Caco-2 (cell line): Measurements from ENCODE around the gene C1S. TPM values are rescaled to one million over a fixed set of nuclear protein-coding genes. Genes with fewer than 3 reads are reported as not detected.

Experiments used
- BruUV-seq: library from RNA; stranded (reverse); fragments of 400-500 nt; replicated peaks from 2 replicates; lab custom pipeline; 2021; lab: Mats Ljungman, UMichigan
- CTCF ChIA-PET: fragments of 300-600 bp; sonication (Branson Sonifier 250); formaldehyde crosslinking; loops from one replicate; lab custom pipeline; 2022; ENCODE audit warnings: antibody characterized with exemption; lab: Charles Lee
- POLR2A ChIA-PET: fragments of 300-600 bp; sonication (Branson Sonifier 250); formaldehyde crosslinking; loops from one replicate; lab custom pipeline; 2022; ENCODE audit warnings: antibody characterized with exemption; lab: Charles Lee
- DNase-seq, 2 experiments: peaks; one replicate each; pipeline versions ENCODE4 v3.0.0 to v3.0.0-alpha.2; 2020 to 2022
- H3K27me3 ChIP-seq: replicated peaks from 2 replicates; pipeline ENCODE4 v1.6.0; 2011; ENCODE audit warnings: low read length; ENCODE audit not compliant: control insufficient read depth, insufficient read depth
- H3K36me3 ChIP-seq: 2 replicates; pipeline ENCODE4 v1.5.1; 2011; ENCODE audit warnings: low read length; ENCODE audit not compliant: control insufficient read depth, insufficient read depth
- H3K4me1 ChIP-seq: fragments of 250-450 bp; sonication (Bioruptor Pico); 2 replicates; pipeline ENCODE4 v1.5.1; 2020; ENCODE audit warnings: mild to moderate bottlenecking
- H3K4me3 ChIP-seq: 2 replicates; pipeline ENCODE4 v1.5.1; 2011; ENCODE audit warnings: low read depth, mild to moderate bottlenecking, control low read depth, low read length
- H3K9me3 ChIP-seq: fragments of 250-450 bp; sonication (Bioruptor Pico); 2 replicates; pipeline ENCODE4 v1.5.1; 2020; ENCODE audit warnings: mild to moderate bottlenecking, moderate library complexity
- H3K27ac Mint-ChIP-seq: one replicate; pipeline ENCODE4 v1.8.0; 2022; ENCODE audit warnings: mixed read lengths; ENCODE audit not compliant: unreplicated experiment
- H3K27me3 Mint-ChIP-seq: one replicate; pipeline ENCODE4 v1.8.0; 2022; ENCODE audit warnings: mixed read lengths; ENCODE audit not compliant: insufficient read depth, unreplicated experiment
- H3K36me3 Mint-ChIP-seq: one replicate; pipeline ENCODE4 v1.8.0; 2022; ENCODE audit warnings: mild to moderate bottlenecking, mixed read lengths; ENCODE audit not compliant: insufficient read depth, unreplicated experiment
- H3K4me1 Mint-ChIP-seq: one replicate; pipeline ENCODE4 v1.8.0; 2022; ENCODE audit warnings: low read depth, mixed read lengths; ENCODE audit not compliant: unreplicated experiment
- H3K4me3 Mint-ChIP-seq: one replicate; pipeline ENCODE4 v1.8.0; 2022; ENCODE audit warnings: mild to moderate bottlenecking, moderate library complexity, mixed read lengths; ENCODE audit not compliant: unreplicated experiment
- H3K9me3 Mint-ChIP-seq: one replicate; pipeline ENCODE4 v1.8.0; 2022; ENCODE audit warnings: mixed read lengths; ENCODE audit not compliant: unreplicated experiment
- intact Hi-C: fragments of 100-400 bp; cut with micrococcal nuclease; formaldehyde crosslinking; loops from one replicate; pipeline ENCODE4 v1.10.0; 2022; ENCODE audit not compliant: unreplicated experiment
- total RNA-seq: library from RNA; stranded (reverse); gene quantifications from 2 replicates; pipeline ENCODE4 v1.2.3, GENCODE V29; 2022
- TF ChIP-seq, protein P1 (sequence below), 2 experiments: fragments of 200-600 bp in 1 of 2; IDR thresholded peaks; 1 replicate in 1 of 2; 2 replicates in 1 of 2; pipeline versions ENCODE4 v1.5.1 to v1.8.0; 2011 to 2022; ENCODE audit warnings: antibody characterized with exemption in 1 of 2, control low read depth in 1 of 2, inconsistent platforms in 1 of 2, low read depth in 1 of 2, low read length in 1 of 2, mild to moderate bottlenecking in 1 of 2, moderate library complexity in 1 of 2; ENCODE audit not compliant: insufficient read depth in 1 of 2, severe bottlenecking in 1 of 2, unreplicated experiment in 1 of 2

Gene C1S
- total RNA-seq, 1 experiment from 2014 or later = 6.1 TPM

DNA sequence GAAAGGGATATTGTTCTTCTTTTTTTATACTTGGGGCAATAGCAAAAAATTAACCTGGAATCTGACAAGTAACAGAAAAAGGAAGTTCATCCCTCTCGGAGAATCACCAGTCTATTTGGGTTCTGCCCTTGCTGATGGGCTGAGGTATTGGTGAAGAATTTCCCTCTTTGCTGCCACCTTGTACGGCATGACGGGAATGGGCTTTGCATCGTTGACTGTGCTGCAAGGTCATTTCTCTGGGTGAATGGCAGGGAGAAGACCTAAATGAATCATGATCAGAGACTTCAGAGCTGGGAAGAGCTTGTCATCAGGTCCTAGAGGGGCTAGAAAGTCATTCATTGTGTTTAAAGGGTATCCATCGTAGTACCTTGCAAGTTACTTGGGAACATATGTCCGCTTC, 12.0 kb downstream of the C1S start:
- TF ChIP-seq, protein P1, sequence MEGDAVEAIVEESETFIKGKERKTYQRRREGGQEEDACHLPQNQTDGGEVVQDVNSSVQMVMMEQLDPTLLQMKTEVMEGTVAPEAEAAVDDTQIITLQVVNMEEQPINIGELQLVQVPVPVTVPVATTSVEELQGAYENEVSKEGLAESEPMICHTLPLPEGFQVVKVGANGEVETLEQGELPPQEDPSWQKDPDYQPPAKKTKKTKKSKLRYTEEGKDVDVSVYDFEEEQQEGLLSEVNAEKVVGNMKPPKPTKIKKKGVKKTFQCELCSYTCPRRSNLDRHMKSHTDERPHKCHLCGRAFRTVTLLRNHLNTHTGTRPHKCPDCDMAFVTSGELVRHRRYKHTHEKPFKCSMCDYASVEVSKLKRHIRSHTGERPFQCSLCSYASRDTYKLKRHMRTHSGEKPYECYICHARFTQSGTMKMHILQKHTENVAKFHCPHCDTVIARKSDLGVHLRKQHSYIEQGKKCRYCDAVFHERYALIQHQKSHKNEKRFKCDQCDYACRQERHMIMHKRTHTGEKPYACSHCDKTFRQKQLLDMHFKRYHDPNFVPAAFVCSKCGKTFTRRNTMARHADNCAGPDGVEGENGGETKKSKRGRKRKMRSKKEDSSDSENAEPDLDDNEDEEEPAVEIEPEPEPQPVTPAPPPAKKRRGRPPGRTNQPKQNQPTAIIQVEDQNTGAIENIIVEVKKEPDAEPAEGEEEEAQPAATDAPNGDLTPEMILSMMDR (IDR thresholded peaks at IDR 0.05; ENCODE audit: insufficient read depth in 1 of 2, low read depth in 1 of 2, low read length in 1 of 2, severe bottlenecking in 1 of 2, unreplicated experiment in 1 of 2) = no peak
- no peak overlapping the region for H3K4me3 ChIP-seq
- Mint-ChIP-seq H3K4me3 (no peak overlapping the region), H3K27ac (no peak overlapping the region), H3K4me1 (peaks cover 16% of the 10 kb centered on the region), H3K27me3 (no peaks in the 10 kb centered on the region), H3K36me3 (no peaks in the 10 kb centered on the region), H3K9me3 (no peaks in the 10 kb centered on the region)
- intact Hi-C loops = no loop called here
- H3K36me3 ChIP-seq = no peaks in the 10 kb centered on the region
- no peak for DNase-seq
- H3K4me1 ChIP-seq = peaks cover 10% of the 10 kb centered on the region; the same call in 1 of the 2 replicates
- no peaks in the 10 kb centered on the region for H3K27me3 ChIP-seq
- no peaks in the 10 kb centered on the region for H3K9me3 ChIP-seq
- CTCF ChIA-PET = interaction anchor here (1.1 kb wide), 1 partner anchor 17 kb away, joined by 3 read pairs; no protein-coding TSS in a partner anchor
- POLR2A ChIA-PET = no interaction called here
- no TSS peak for BruUV-seq

DNA sequence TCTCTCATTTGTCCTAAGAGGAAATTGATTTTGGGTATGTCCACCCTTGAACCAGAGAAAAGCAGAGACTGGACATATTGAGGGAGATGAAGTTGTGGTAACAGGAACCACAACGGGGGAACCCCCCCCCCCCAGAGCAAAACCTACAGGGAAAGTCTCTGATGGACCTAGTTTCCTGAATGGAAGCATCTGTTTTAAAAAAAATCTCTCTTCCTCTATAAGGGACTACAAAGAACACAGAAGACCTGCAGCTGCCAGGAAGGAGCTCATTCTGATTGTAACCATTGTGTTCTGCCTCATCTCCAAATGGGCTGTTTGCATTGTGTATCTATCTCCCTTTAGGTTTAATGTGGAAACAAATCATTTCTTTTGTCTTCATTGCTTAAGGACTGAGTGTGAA, 13.4 kb downstream of the C1S start:
- no peak overlapping the region for H3K4me3 ChIP-seq
- no peaks in the 10 kb centered on the region for H3K27me3 ChIP-seq
- intact Hi-C loops = no loop called here
- no peak overlapping the region for H3K27ac Mint-ChIP-seq
- no TSS peak for BruUV-seq
- no peaks in the 10 kb centered on the region for H3K36me3 Mint-ChIP-seq
- POLR2A ChIA-PET = interaction anchor here (0.6 to 0.7 kb wide), 2 partner anchors 18 to 25 kb away, joined by 5 to 7 read pairs; no protein-coding TSS in a partner anchor
- H3K9me3 Mint-ChIP-seq = no peaks in the 10 kb centered on the region
- no peaks in the 10 kb centered on the region for H3K9me3 ChIP-seq
- peaks cover 6% of the 10 kb centered on the region for H3K4me1 Mint-ChIP-seq
- CTCF ChIA-PET = interaction anchor here (0.7 to 1.0 kb wide), 2 partner anchors 111 to 122 kb away, joined by 3 to 4 read pairs; no protein-coding TSS in a partner anchor
- H3K36me3 ChIP-seq = no peaks in the 10 kb centered on the region
- peaks cover 8% of the 10 kb centered on the region; the same call in 1 of the 2 replicates for H3K4me1 ChIP-seq
- H3K4me3 Mint-ChIP-seq = no peak overlapping the region
- no peaks in the 10 kb centered on the region for H3K27me3 Mint-ChIP-seq
- TF ChIP-seq, protein P1 (IDR thresholded peaks at IDR 0.05; ENCODE audit: insufficient read depth in 1 of 2, low read depth in 1 of 2, low read length in 1 of 2, severe bottlenecking in 1 of 2, unreplicated experiment in 1 of 2) = no peak
- no peak for DNase-seq

DNA sequence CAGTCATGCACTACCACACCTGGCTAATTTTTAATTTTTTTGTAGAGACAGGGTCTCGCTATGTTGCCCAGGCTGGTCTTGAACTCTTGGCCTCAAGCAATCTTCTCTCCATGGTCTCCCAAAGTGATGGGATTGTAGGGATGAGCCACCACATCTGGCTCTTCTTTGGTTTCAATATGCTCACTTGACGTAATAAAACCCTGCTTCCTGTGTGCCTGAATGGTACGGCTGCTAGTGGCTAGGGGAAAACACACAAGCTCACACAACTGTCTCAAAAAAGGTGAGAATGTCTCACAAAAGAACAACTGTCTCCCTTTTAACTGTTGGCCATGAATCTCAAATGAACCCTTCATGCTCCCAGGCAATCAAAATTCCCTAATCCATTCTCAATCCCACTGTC, 15.0 kb downstream of the C1S start:
- Histone ChIP-seq H3K4me3 (no peak overlapping the region), H3K9me3 (no peaks in the 10 kb centered on the region), H3K36me3 (no peaks in the 10 kb centered on the region), H3K4me1 (peaks cover 18% of the 10 kb centered on the region), H3K27me3 (no peaks in the 10 kb centered on the region)
- Mint-ChIP-seq H3K4me1 (peaks cover 5% of the 10 kb centered on the region), H3K9me3 (no peaks in the 10 kb centered on the region), H3K27me3 (no peaks in the 10 kb centered on the region), H3K27ac (no peak overlapping the region), H3K36me3 (no peaks in the 10 kb centered on the region), H3K4me3 (no peak overlapping the region)
- no peak for DNase-seq
- intact Hi-C loops = no loop called here
- ChIA-PET POLR2A (no interaction called here), CTCF (no interaction called here)
- TF ChIP-seq, protein P1 (IDR thresholded peaks at IDR 0.05; ENCODE audit: insufficient read depth in 1 of 2, low read depth in 1 of 2, low read length in 1 of 2, severe bottlenecking in 1 of 2, unreplicated experiment in 1 of 2) = no peak
- no TSS peak for BruUV-seq
